Heart left ventricle (tissue), 16 donors: Measurements from ENCODE around the gene KRTCAP2. TPM values are rescaled to one million over a fixed set of nuclear protein-coding genes. Genes with fewer than 3 reads are reported as not detected.
A peak's percentile ranks its signal among the peaks of the same experiment; 100 is the strongest.

Source experiments
- ATAC-seq, 4 donors: fragments of 200-7000 bp; cut with Tn5 transposase; one replicate each; pipeline ENCODE4 v1.9.1; 2020 to 2022; ENCODE audit warnings: moderate library complexity in 4 of 4, mild to moderate bottlenecking in 3 of 4, moderate number of reproducible peaks in 1 of 4
- DNase-seq, 5 donors: peaks; one replicate each; pipeline ENCODE4 v3.0.0-alpha.2; 2020
- H3K27ac ChIP-seq, 12 donors: fragments of 200-600 bp; sonication (generic) in 4 of 12; one replicate each; pipeline versions ENCODE4 v1.5.0 to v1.8.0; 2016 to 2022; ENCODE audit warnings: mild to moderate bottlenecking in 2 of 12
- H3K27me3 ChIP-seq, 9 donors: fragments of 200-600 bp; sonication (generic) in 2 of 9; one replicate each; pipeline versions ENCODE4 v1.5.1 to v1.8.0; 2016 to 2022; ENCODE audit warnings: mild to moderate bottlenecking in 3 of 9
- H3K36me3 ChIP-seq, 9 donors: fragments of 200-600 bp; sonication (generic) in 2 of 9; one replicate each; pipeline versions ENCODE4 v1.5.0 to v1.8.0; 2018 to 2022; ENCODE audit warnings: mild to moderate bottlenecking in 2 of 9
- H3K4me1 ChIP-seq, 12 donors: fragments of 200-600 bp; sonication (generic) in 4 of 12; one replicate each; pipeline versions ENCODE4 v1.5.0 to v1.8.0; 2016 to 2022; ENCODE audit warnings: mild to moderate bottlenecking in 3 of 12
- H3K4me3 ChIP-seq, 12 donors: fragments of 200-600 bp; sonication (generic) in 4 of 12; one replicate each; pipeline versions ENCODE4 v1.5.0 to v1.8.0; 2017 to 2022; ENCODE audit warnings: mild to moderate bottlenecking in 9 of 12, moderate library complexity in 4 of 12
- H3K9me3 ChIP-seq, 12 donors: fragments of 200-600 bp; sonication (generic) in 4 of 12; one replicate each; pipeline versions ENCODE4 v1.5.0 to v1.8.0; 2016 to 2022; ENCODE audit warnings: mild to moderate bottlenecking in 1 of 12
- POLR2A ChIP-seq, 2 donors: fragments of 450-650 bp; IDR thresholded peaks; one replicate each; pipeline ENCODE4 v1.6.1; 2017; ENCODE audit warnings: antibody characterized with exemption in 2 of 2, mild to moderate bottlenecking in 2 of 2, moderate library complexity in 2 of 2
- WGBS, 4 donors: extraction: QIAGEN DNeasy Blood & Tissue Kit in 2 of 4; methylation state at CpG; one replicate each; pipeline versions ENCODE4 v1.1.5 to v1.1.7; 2013 to 2018; 5-methylcytosine and 5-hydroxymethylcytosine counted together
- intact Hi-C, 10 donors: fragments of 100-400 bp; cut with DNase I; formaldehyde crosslinking; loops; one replicate each; pipeline versions ENCODE4 v1.11.1 to v1.14.2; 2022
- polyA plus RNA-seq, 2 donors: library from polyadenylated mRNA; stranded (reverse); fragments of 200-250 nt; gene quantifications; one replicate each; pipeline ENCODE4 v1.2.3, GENCODE V29; 2013
- total RNA-seq, 9 donors: library from RNA; depleted of rRNA in 2 of 9; stranded (reverse); fragments of >200 nt in 2 of 9; fragmentation: NEBNext Ultra II Directional in 3 of 9; extraction: Animal tissue kit (Norgen Biotek cat#: 25700) in 3 of 9; gene quantifications; one replicate each; pipeline versions ENCODE4 v1.1.0 to v1.2.4, GENCODE V29; 2016 to 2023
- TF ChIP-seq, protein P1 (sequence below), 12 donors: fragments of 200-600 bp; sonication (generic) in 4 of 12; IDR thresholded peaks; one replicate each; pipeline versions ENCODE4 v1.5.0 to v1.8.0; 2018 to 2022; ENCODE audit warnings: antibody characterized with exemption in 12 of 12, mild to moderate bottlenecking in 5 of 12
- donor health status: ischemic (EF 13 %, LVEDD 7.1; RV severe dilation, severe dysfunction).
- donor health status: healthy with polysubstance abuse.
- donor health status: DM: no; HTN: yes; CAD: no.
- donor health status: DM: no; HTN: no; CAD: no.
- donor health status: ischemic (EF 25% LVEDD 6.9; RV normal size, moderate dysfunction).
- donor health status: ischemic (EF 25% LVEDD 5.7; RV mildly dilated, moderate dysfunction).
- donor health status: healthy.
- donor health status: DM: yes; HTN: yes; CAD: no.
- donor health status: ischemic (EF 35%, LVEDD 5.7; RV mildly dilated, moderate dysfunction).
- donor health status: nonischemic (EF 11% LVEDD 7.7; RV severe dilation, severe dysfunction).
- donor health status: DM: yes; HTN: yes; CAD: no.
- donor health status: PGD.
- donor health status: ischemic (EF 29% LVEDD 5.4; RV normal size, mild dysfunction).
- donor health status: nonischemic (EF 23%, LVEDD 6.1; RV moderate dilation, normal function).

KRTCAP2 gene
- total and polyA plus RNA-seq, 11 donors: 106 to 283 (median 134) TPM

- 57 to 74% (median 73%) methylated on average over 4 to 7 of the region's 7 CpGs for WGBS, 4 donors
- no peak for TF ChIP-seq POLR2A (IDR thresholded peaks at IDR 0.05)
- TF ChIP-seq, protein P1, sequence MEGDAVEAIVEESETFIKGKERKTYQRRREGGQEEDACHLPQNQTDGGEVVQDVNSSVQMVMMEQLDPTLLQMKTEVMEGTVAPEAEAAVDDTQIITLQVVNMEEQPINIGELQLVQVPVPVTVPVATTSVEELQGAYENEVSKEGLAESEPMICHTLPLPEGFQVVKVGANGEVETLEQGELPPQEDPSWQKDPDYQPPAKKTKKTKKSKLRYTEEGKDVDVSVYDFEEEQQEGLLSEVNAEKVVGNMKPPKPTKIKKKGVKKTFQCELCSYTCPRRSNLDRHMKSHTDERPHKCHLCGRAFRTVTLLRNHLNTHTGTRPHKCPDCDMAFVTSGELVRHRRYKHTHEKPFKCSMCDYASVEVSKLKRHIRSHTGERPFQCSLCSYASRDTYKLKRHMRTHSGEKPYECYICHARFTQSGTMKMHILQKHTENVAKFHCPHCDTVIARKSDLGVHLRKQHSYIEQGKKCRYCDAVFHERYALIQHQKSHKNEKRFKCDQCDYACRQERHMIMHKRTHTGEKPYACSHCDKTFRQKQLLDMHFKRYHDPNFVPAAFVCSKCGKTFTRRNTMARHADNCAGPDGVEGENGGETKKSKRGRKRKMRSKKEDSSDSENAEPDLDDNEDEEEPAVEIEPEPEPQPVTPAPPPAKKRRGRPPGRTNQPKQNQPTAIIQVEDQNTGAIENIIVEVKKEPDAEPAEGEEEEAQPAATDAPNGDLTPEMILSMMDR (IDR thresholded peaks at IDR 0.05): no peak
- intact Hi-C loops: no loop called here
- H3K4me1 ChIP-seq: peaks cover 21 to 77% (median 59%) of the 10 kb centered on the region in 12 donors
- peak overlapping the region in 4 of 12 donors; percentile 60 to 86 (median 72) for H3K4me3 ChIP-seq
- ATAC-seq (no peak), DNase-seq (no peak)
- peaks cover 0 to 8% (median 0%) of the 10 kb centered on the region in 9 donors for H3K27me3 ChIP-seq
- H3K9me3 ChIP-seq: no peaks in the 10 kb centered on the region
- H3K36me3 ChIP-seq: peaks cover 0 to 57% (median 39%) of the 10 kb centered on the region in 9 donors
- peak overlapping the region in 9 of 12 donors; percentile 15 to 99 (median 92) for H3K27ac ChIP-seq
These were observed 39.3 kb downstream of the KRTCAP2 start for GRCh38 chr1:155133799-155134281.

- ATAC-seq: no peak
- Histone ChIP-seq H3K27me3 (peaks cover 0 to 28% (median 0%) of the 10 kb centered on the region in 9 donors), H3K9me3 (no peaks in the 10 kb centered on the region), H3K27ac (peak overlapping the region in 11 of 12 donors; percentile 70 to 100 (median 97)), H3K4me1 (peaks cover 20 to 80% (median 56%) of the 10 kb centered on the region in 12 donors), H3K4me3 (peak overlapping the region in 9 of 12 donors; percentile 68 to 95 (median 86)), H3K36me3 (peaks cover 0 to 42% (median 38%) of the 10 kb centered on the region in 9 donors)
- TF ChIP-seq, protein P1 (IDR thresholded peaks at IDR 0.05): no peak
- TF ChIP-seq POLR2A (IDR thresholded peaks at IDR 0.05): no peak
- DNase-seq: no peak
- WGBS, 4 donors: 39 to 52% (median 50%) methylated on average over 2 of the region's 2 CpGs
- intact Hi-C loops: no loop called here
These were observed 41.2 kb downstream of the KRTCAP2 start for GRCh38 chr1:155131856-155132255.

DNA sequence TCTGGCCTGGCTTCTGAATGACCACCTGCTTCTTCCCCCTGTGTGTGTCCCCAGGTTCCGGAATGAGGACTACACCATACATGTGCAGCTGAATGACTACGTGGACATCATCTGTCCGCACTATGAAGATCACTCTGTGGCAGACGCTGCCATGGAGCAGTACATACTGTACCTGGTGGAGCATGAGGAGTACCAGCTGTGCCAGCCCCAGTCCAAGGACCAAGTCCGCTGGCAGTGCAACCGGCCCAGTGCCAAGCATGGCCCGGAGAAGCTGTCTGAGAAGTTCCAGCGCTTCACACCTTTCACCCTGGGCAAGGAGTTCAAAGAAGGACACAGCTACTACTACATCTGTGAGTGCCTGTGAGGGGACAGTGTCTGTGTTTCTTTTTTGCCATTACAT lies 41.8 kb downstream of the KRTCAP2 start:
- WGBS, 4 donors: 23 to 42% (median 38%) methylated on average over 6 to 8 of the region's 8 CpGs
- peaks cover 16 to 82% (median 55%) of the 10 kb centered on the region in 12 donors for H3K4me1 ChIP-seq
- no peaks in the 10 kb centered on the region for H3K9me3 ChIP-seq
- peak in 2 of 4 donors; percentile 1 to 6 for ATAC-seq
- H3K27ac ChIP-seq: peak overlapping the region; percentile 70 to 100 (median 96)
- peaks cover 0 to 42% (median 38%) of the 10 kb centered on the region in 9 donors for H3K36me3 ChIP-seq
- peak overlapping the region in 9 of 12 donors; percentile 68 to 95 (median 86) for H3K4me3 ChIP-seq
- peaks cover 0 to 29% (median 0%) of the 10 kb centered on the region in 9 donors for H3K27me3 ChIP-seq
- TF ChIP-seq POLR2A (IDR thresholded peaks at IDR 0.05): no peak
- TF ChIP-seq, protein P1 (IDR thresholded peaks at IDR 0.05): no peak
- peak in 2 of 5 donors; percentile 61 to 78 for DNase-seq
- intact Hi-C loops: no loop called here

- TF ChIP-seq, protein P1 (IDR thresholded peaks at IDR 0.05): no peak
- TF ChIP-seq POLR2A (IDR thresholded peaks at IDR 0.05): no peak
These were observed 42.7 kb downstream of the KRTCAP2 start for GRCh38 chr1:155130272-155131006.

More at GRCh38 chr1:155130272-155131006, 42.7 kb downstream of the KRTCAP2 start:
- 17 to 25% (median 20%) methylated on average over 5 to 6 of the region's 6 CpGs for WGBS, 4 donors
- Histone ChIP-seq H3K36me3 (peaks cover 0 to 42% (median 38%) of the 10 kb centered on the region in 9 donors), H3K27me3 (peaks cover 0 to 35% (median 0%) of the 10 kb centered on the region in 9 donors), H3K4me3 (peak overlapping the region; percentile 68 to 95 (median 82)), H3K4me1 (peaks cover 19 to 90% (median 63%) of the 10 kb centered on the region in 12 donors), H3K9me3 (no peaks in the 10 kb centered on the region), H3K27ac (peak overlapping the region; percentile 87 to 100 (median 96))
- intact Hi-C loops: no loop called here
- DNase-seq (no peak), ATAC-seq (no peak)
